ENCODE data around the gene CCDC117.
"Not testable (repeated sequence)": the region's sequence is repeated elsewhere in the genome, so short reads cannot be mapped to it uniquely, and the experiment has no call there.

Gene CCDC117

GRCh38 chr22:28772633-28773460 lies at the start of gene CCDC117:
TSS of gene CCDC117 (plus strand) at chr22:28772695. CDS start at chr22:28772850, 155 bp downstream.
- Histone ChIP-seq H3K4me3 (ENCODE audit: low read depth in 1 of 2, low read length in 2 of 2) (peak within 1 kb of the TSS; percentile 77 to 85), H3K36me3 (ENCODE audit: insufficient read depth, low read length) (no peaks in the 10 kb centered on the region), H3K9ac (ENCODE audit: low read length) (peak within 1 kb of the TSS; percentile 88), H3K9me3 (ENCODE audit: low read length) (no peaks in the 10 kb centered on the region), H3K27ac (ENCODE audit: low read depth, low read length) (peak within 1 kb of the TSS; percentile 95), H3K4me1 (ENCODE audit: insufficient read depth, low read length) (peaks cover 16% of the 10 kb centered on the region), H3K27me3 (ENCODE audit: control insufficient read depth in 1 of 2, insufficient read depth in 2 of 2, low read length in 2 of 2) (no peaks in the 10 kb centered on the region)

GRCh38 chr22:28728002-28728401 lies 44.5 kb upstream of the CCDC117 start:
- H3K36me3 ChIP-seq (ENCODE audit: insufficient read depth, low read length): no peaks in the 10 kb centered on the region
- no peak overlapping the region for H3K27ac ChIP-seq (ENCODE audit: low read depth, low read length)
- H3K9me3 ChIP-seq (ENCODE audit: low read length): no peaks in the 10 kb centered on the region
- no peak overlapping the region for H3K4me3 ChIP-seq (ENCODE audit: low read depth in 1 of 2, low read length in 2 of 2)
- H3K27me3 ChIP-seq (ENCODE audit: control insufficient read depth in 1 of 2, insufficient read depth in 2 of 2, low read length in 2 of 2): no peaks in the 10 kb centered on the region
- no peak overlapping the region for H3K9ac ChIP-seq (ENCODE audit: low read length)
- no peaks in the 10 kb centered on the region for H3K4me1 ChIP-seq (ENCODE audit: insufficient read depth, low read length)

- no peaks in the 10 kb centered on the region for H3K4me1 ChIP-seq (ENCODE audit: insufficient read depth, low read length)
- H3K9ac ChIP-seq (ENCODE audit: low read length): no peak overlapping the region
- no peaks in the 10 kb centered on the region for H3K27me3 ChIP-seq (ENCODE audit: control insufficient read depth in 1 of 2, insufficient read depth in 2 of 2, low read length in 2 of 2)
- no peaks in the 10 kb centered on the region for H3K36me3 ChIP-seq (ENCODE audit: insufficient read depth, low read length)
- H3K4me3 ChIP-seq (ENCODE audit: low read depth in 1 of 2, low read length in 2 of 2): no peak overlapping the region
- H3K27ac ChIP-seq (ENCODE audit: low read depth, low read length): no peak overlapping the region
- no peaks in the 10 kb centered on the region for H3K9me3 ChIP-seq (ENCODE audit: low read length)
Measured at GRCh38 chr22:28728621-28729313, 43.7 kb upstream of the CCDC117 start.

GRCh38 chr22:28730179-28730578 lies 42.3 kb upstream of the CCDC117 start:
- Histone ChIP-seq H3K4me1 (ENCODE audit: insufficient read depth, low read length) (no peaks in the 10 kb centered on the region), H3K9me3 (ENCODE audit: low read length) (no peaks in the 10 kb centered on the region), H3K4me3 (ENCODE audit: low read depth in 1 of 2, low read length in 2 of 2) (no peak overlapping the region), H3K36me3 (ENCODE audit: insufficient read depth, low read length) (no peaks in the 10 kb centered on the region), H3K27ac (ENCODE audit: low read depth, low read length) (no peak overlapping the region), H3K27me3 (ENCODE audit: control insufficient read depth in 1 of 2, insufficient read depth in 2 of 2, low read length in 2 of 2) (no peaks in the 10 kb centered on the region), H3K9ac (ENCODE audit: low read length) (no peak overlapping the region)

- H3K4me3 ChIP-seq (ENCODE audit: low read depth in 1 of 2, low read length in 2 of 2): no peak overlapping the region
- no peaks in the 10 kb centered on the region for H3K36me3 ChIP-seq (ENCODE audit: insufficient read depth, low read length)
- no peak overlapping the region for H3K9ac ChIP-seq (ENCODE audit: low read length)
- no peaks in the 10 kb centered on the region for H3K4me1 ChIP-seq (ENCODE audit: insufficient read depth, low read length)
- no peak overlapping the region for H3K27ac ChIP-seq (ENCODE audit: low read depth, low read length)
- H3K27me3 ChIP-seq (ENCODE audit: control insufficient read depth in 1 of 2, insufficient read depth in 2 of 2, low read length in 2 of 2): no peaks in the 10 kb centered on the region
- no peaks in the 10 kb centered on the region for H3K9me3 ChIP-seq (ENCODE audit: low read length)
Measured at GRCh38 chr22:28734393-28734792, 38.1 kb upstream of the CCDC117 start.

GRCh38 chr22:28736301-28737155 lies 36.0 kb upstream of the CCDC117 start:
- H3K36me3 ChIP-seq (ENCODE audit: insufficient read depth, low read length): no peaks in the 10 kb centered on the region
- no peak overlapping the region for H3K9ac ChIP-seq (ENCODE audit: low read length)

GRCh38 chr22:28737701-28738100 lies 34.8 kb upstream of the CCDC117 start:
- Histone ChIP-seq H3K27me3 (ENCODE audit: control insufficient read depth in 1 of 2, insufficient read depth in 2 of 2, low read length in 2 of 2) (no peaks in the 10 kb centered on the region), H3K4me1 (ENCODE audit: insufficient read depth, low read length) (peaks cover 8% of the 10 kb centered on the region), H3K9me3 (ENCODE audit: low read length) (no peaks in the 10 kb centered on the region), H3K9ac (ENCODE audit: low read length) (no peak overlapping the region), H3K4me3 (ENCODE audit: low read depth in 1 of 2, low read length in 2 of 2) (no peak overlapping the region), H3K27ac (ENCODE audit: low read depth, low read length) (no peak overlapping the region), H3K36me3 (ENCODE audit: insufficient read depth, low read length) (no peaks in the 10 kb centered on the region)

More at GRCh38 chr22:28736301-28737155, 36.0 kb upstream of the CCDC117 start:
- H3K27me3 ChIP-seq (ENCODE audit: control insufficient read depth in 1 of 2, insufficient read depth in 2 of 2, low read length in 2 of 2): no peaks in the 10 kb centered on the region
- H3K9me3 ChIP-seq (ENCODE audit: low read length): no peaks in the 10 kb centered on the region
- peaks cover 4% of the 10 kb centered on the region for H3K4me1 ChIP-seq (ENCODE audit: insufficient read depth, low read length)
- H3K27ac ChIP-seq (ENCODE audit: low read depth, low read length): no peak overlapping the region
- H3K4me3 ChIP-seq (ENCODE audit: low read depth in 1 of 2, low read length in 2 of 2): no peak overlapping the region

- H3K9me3 ChIP-seq (ENCODE audit: low read length); H3K9ac ChIP-seq (ENCODE audit: low read length); H3K4me3 ChIP-seq (ENCODE audit: low read depth in 1 of 2, low read length in 2 of 2); H3K27me3 ChIP-seq (ENCODE audit: control insufficient read depth in 1 of 2, insufficient read depth in 2 of 2, low read length in 2 of 2); H3K27ac ChIP-seq (ENCODE audit: low read depth, low read length); H3K36me3 ChIP-seq (ENCODE audit: insufficient read depth, low read length): not testable (repeated sequence)
- H3K4me1 ChIP-seq (ENCODE audit: insufficient read depth, low read length): peaks cover 16% of the 10 kb centered on the region
Measured at GRCh38 chr22:28738876-28739275, 33.6 kb upstream of the CCDC117 start.

- peaks cover 19% of the 10 kb centered on the region for H3K36me3 ChIP-seq (ENCODE audit: insufficient read depth, low read length)
Measured at GRCh38 chr22:28741200-28741784, 31.2 kb upstream of the CCDC117 start.

GRCh38 chr22:28741785-28742561 lies 30.5 kb upstream of the CCDC117 start, which contains the start of the genes CHEK2 and HSCB:
TSS of gene CHEK2 (minus strand) at chr22:28741820. CDS start at chr22:28734721, 7,099 bp downstream.
TSS of gene HSCB (plus strand) at chr22:28742039. CDS start at chr22:28742096, 57 bp downstream.
- Histone ChIP-seq H3K27me3 (ENCODE audit: control insufficient read depth in 1 of 2, insufficient read depth in 2 of 2, low read length in 2 of 2) (no peaks in the 10 kb centered on the region), H3K27ac (ENCODE audit: low read depth, low read length) (peak within 1 kb of the TSS; percentile 99), H3K4me3 (ENCODE audit: low read depth in 1 of 2, low read length in 2 of 2) (peak within 1 kb of the TSS; percentile 60 to 98), H3K36me3 (ENCODE audit: insufficient read depth, low read length) (peaks cover 19% of the 10 kb centered on the region), H3K4me1 (ENCODE audit: insufficient read depth, low read length) (peaks cover 16% of the 10 kb centered on the region), H3K9me3 (ENCODE audit: low read length) (no peaks in the 10 kb centered on the region), H3K9ac (ENCODE audit: low read length) (peak within 1 kb of the TSS; percentile 93)

More at GRCh38 chr22:28741200-28741784, 31.2 kb upstream of the CCDC117 start:
- Histone ChIP-seq H3K4me1 (ENCODE audit: insufficient read depth, low read length) (peaks cover 16% of the 10 kb centered on the region), H3K27ac (ENCODE audit: low read depth, low read length) (no peak overlapping the region), H3K9me3 (ENCODE audit: low read length) (no peaks in the 10 kb centered on the region), H3K4me3 (ENCODE audit: low read depth in 1 of 2, low read length in 2 of 2) (peak overlapping the region; percentile 26 to 98), H3K9ac (ENCODE audit: low read length) (no peak overlapping the region), H3K27me3 (ENCODE audit: control insufficient read depth in 1 of 2, insufficient read depth in 2 of 2, low read length in 2 of 2) (no peaks in the 10 kb centered on the region)
